CD14-positive monocyte (primary cell): ENCODE measurements around the gene SEMA3C. TPM values are rescaled to one million over a fixed set of nuclear protein-coding genes. Genes with fewer than 3 reads are reported as not detected.

Experiments
- DNase-seq, 3 donors: peaks; one replicate each; pipeline ENCODE4 v3.0.0-alpha.2; 2011 to 2022
- H2AFZ ChIP-seq: 2 replicates; pipeline ENCODE4 v1.6.0; 2012; ENCODE audit warnings: mild to moderate bottlenecking, low read depth, low read length, inconsistent platforms; ENCODE audit not compliant: insufficient read depth, poor library complexity, severe bottlenecking
- H3K27ac ChIP-seq, 2 donors: 1 replicate in 1 of 2; 2 replicates in 1 of 2; pipeline ENCODE4 v1.5.1; 2012 to 2013; ENCODE audit warnings: low read length in 2 of 2, control low read depth in 1 of 2, inconsistent platforms in 1 of 2, low read depth in 1 of 2, mild to moderate bottlenecking in 1 of 2
- H3K27me3 ChIP-seq, 2 donors: one replicate each; pipeline versions ENCODE4 v1.6.0 to v1.6.1; 2011 to 2013; ENCODE audit warnings: low read length in 2 of 2; ENCODE audit not compliant: control insufficient read depth in 2 of 2, insufficient read depth in 2 of 2
- H3K36me3 ChIP-seq, 2 donors: replicated peaks in 1 of 2; 1 replicate in 1 of 2; 2 replicates in 1 of 2; pipeline versions ENCODE4 v1.5.1 to v1.6.1; 2012 to 2013; ENCODE audit warnings: low read length in 2 of 2, control low read depth in 1 of 2, inconsistent platforms in 1 of 2, mild to moderate bottlenecking in 1 of 2; ENCODE audit not compliant: insufficient read depth in 2 of 2, control insufficient read depth in 1 of 2
- H3K4me1 ChIP-seq, 2 donors: 1 replicate in 1 of 2; 2 replicates in 1 of 2; pipeline versions ENCODE4 v1.5.1 to v1.6.1; 2012 to 2013; ENCODE audit warnings: low read length in 2 of 2, control low read depth in 1 of 2, inconsistent platforms in 1 of 2, mild to moderate bottlenecking in 1 of 2, moderate library complexity in 1 of 2; ENCODE audit not compliant: insufficient read depth in 2 of 2, control insufficient read depth in 1 of 2
- H3K4me2 ChIP-seq: replicated peaks from 2 replicates; pipeline ENCODE3; 2012; ENCODE audit warnings: low read length, moderate library complexity, mild to moderate bottlenecking; ENCODE audit not compliant: poor library complexity, severe bottlenecking; ENCODE audit errors: extremely low read depth
- H3K4me3 ChIP-seq, 3 experiments: fragments of 200-600 bp in 1 of 3; sonication (generic) in 1 of 3; replicated peaks in 1 of 3; 1 replicate in 2 of 3; 2 replicates in 1 of 3; pipeline ENCODE4 v1.5.1; 2011 to 2013; ENCODE audit warnings: low read length in 3 of 3, mild to moderate bottlenecking in 3 of 3, control low read depth in 2 of 3, low read depth in 2 of 3, inconsistent platforms in 1 of 3, moderate library complexity in 1 of 3
- H3K79me2 ChIP-seq: 2 replicates; pipeline ENCODE4 v1.6.0; 2012; ENCODE audit warnings: mild to moderate bottlenecking, control low read depth, inconsistent platforms, low read length, moderate library complexity; ENCODE audit not compliant: insufficient read depth
- H3K9ac ChIP-seq: 2 replicates; pipeline ENCODE4 v1.6.0; 2017; ENCODE audit warnings: low read length, mild to moderate bottlenecking; ENCODE audit not compliant: insufficient read depth, poor library complexity, severe bottlenecking
- H3K9me3 ChIP-seq, 2 donors: replicated peaks in 1 of 2; 1 replicate in 1 of 2; 2 replicates in 1 of 2; pipeline versions ENCODE4 v1.5.1 to v1.6.1; 2012 to 2013; ENCODE audit warnings: low read length in 2 of 2, control low read depth in 1 of 2; ENCODE audit not compliant: control insufficient read depth in 1 of 2, insufficient read depth in 1 of 2
- H4K20me1 ChIP-seq: 2 replicates; pipeline ENCODE4 v1.6.0; 2012; ENCODE audit warnings: mild to moderate bottlenecking, low read length, control low read depth, moderate library complexity; ENCODE audit not compliant: insufficient read depth
- H3K27ac Mint-ChIP-seq, 7 donors: one replicate each; pipeline ENCODE4 v1.8.0; 2020; ENCODE audit warnings: mild to moderate bottlenecking in 7 of 7, mixed read lengths in 7 of 7, moderate library complexity in 6 of 7, inconsistent platforms in 2 of 7
- H3K27me3 Mint-ChIP-seq, 3 donors: one replicate each; pipeline ENCODE4 v1.8.0; 2021 to 2022; ENCODE audit warnings: low read depth in 3 of 3, mild to moderate bottlenecking in 3 of 3, mixed read lengths in 3 of 3, moderate library complexity in 3 of 3, inconsistent platforms in 1 of 3
- H3K36me3 Mint-ChIP-seq, 2 donors: one replicate each; pipeline ENCODE4 v1.8.0; 2020; ENCODE audit warnings: mixed read lengths in 2 of 2, inconsistent platforms in 1 of 2, mild to moderate bottlenecking in 1 of 2
- H3K4me1 Mint-ChIP-seq: one replicate; pipeline ENCODE4 v1.8.0; 2020; ENCODE audit warnings: mild to moderate bottlenecking, mixed read lengths
- H3K4me3 Mint-ChIP-seq, 2 donors: one replicate each; pipeline ENCODE4 v1.8.0; 2020; ENCODE audit warnings: mild to moderate bottlenecking in 2 of 2, mixed read lengths in 2 of 2, moderate library complexity in 1 of 2
- H3K9me3 Mint-ChIP-seq, 7 donors: one replicate each; pipeline ENCODE4 v1.8.0; 2020 to 2022; ENCODE audit warnings: mixed read lengths in 7 of 7, mild to moderate bottlenecking in 6 of 7, moderate library complexity in 6 of 7, inconsistent platforms in 2 of 7
- WGBS: methylation state at CpG from one replicate; pipeline ENCODE4 v1.1.5; 2013; ENCODE audit warnings: missing lambda C conversion rate; ENCODE audit not compliant: insufficient coverage; 5-methylcytosine and 5-hydroxymethylcytosine counted together
- intact Hi-C, 2 donors: fragments of 100-400 bp; cut with micrococcal nuclease; formaldehyde crosslinking; loops; one replicate each; pipeline versions ENCODE4 v1.15.0 to v1.15.1; 2023
- polyA plus RNA-seq, 3 donors: library from polyadenylated mRNA; depleted of rRNA in 1 of 3; unstranded in 2 of 3; stranded (reverse) in 1 of 3; fragments of 300-500 nt in 2 of 3; fragments of >200 nt in 1 of 3; fragmentation: Illumina TruSeq in 2 of 3; gene quantifications; 1 replicate in 2 of 3; 2 replicates in 1 of 3; pipeline ENCODE4 v1.2.3, GENCODE V29; 2012 to 2021
- TF ChIP-seq, protein P1 (sequence below): fragments of 200-600 bp; IDR thresholded peaks from one replicate; pipeline ENCODE4 v1.8.0; 2022; ENCODE audit warnings: antibody characterized with exemption, mild to moderate bottlenecking

The SEMA3C gene
- polyA plus RNA-seq, 3 donors: 7.2 to 14.1 (median 13.7) TPM

DNA sequence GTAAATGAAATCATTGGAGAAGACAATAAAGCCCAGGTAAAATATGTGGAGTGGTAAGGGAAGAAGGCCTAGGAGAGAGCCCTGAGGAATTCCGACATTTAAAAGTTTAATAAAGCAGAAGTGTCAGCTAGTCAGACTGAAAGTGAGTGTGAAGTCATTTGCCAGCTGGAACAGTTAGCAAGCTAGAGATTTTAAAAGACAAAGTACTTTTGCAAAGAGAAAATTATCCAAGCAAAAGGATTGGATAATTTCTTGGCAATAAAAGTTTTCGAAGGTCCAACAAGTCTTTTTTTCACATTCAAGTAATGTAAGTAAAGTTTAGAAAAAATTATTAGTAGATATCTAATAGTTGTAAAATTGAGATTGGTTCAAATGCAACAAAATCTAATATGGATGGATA is 27.1 kb upstream of the SEMA3C start:
- Histone ChIP-seq H3K9me3 (no peaks in the 10 kb centered on the region), H2AFZ (no peak overlapping the region), H3K27me3 (no peaks in the 10 kb centered on the region), H3K4me1 (peaks cover 21 to 29% of the 10 kb centered on the region in 2 donors), H3K36me3 (no peaks in the 10 kb centered on the region), H3K4me2 (no peak overlapping the region), H4K20me1 (no peaks in the 10 kb centered on the region), H3K79me2 (no peaks in the 10 kb centered on the region), H3K9ac (no peak overlapping the region), H3K4me3 (no peak overlapping the region), H3K27ac (no peak overlapping the region)
- no peak overlapping the region for H3K4me3 Mint-ChIP-seq
- DNase-seq: no peak
- H3K27ac Mint-ChIP-seq: no peak overlapping the region
- intact Hi-C loops: no loop called here
- TF ChIP-seq, protein P1, sequence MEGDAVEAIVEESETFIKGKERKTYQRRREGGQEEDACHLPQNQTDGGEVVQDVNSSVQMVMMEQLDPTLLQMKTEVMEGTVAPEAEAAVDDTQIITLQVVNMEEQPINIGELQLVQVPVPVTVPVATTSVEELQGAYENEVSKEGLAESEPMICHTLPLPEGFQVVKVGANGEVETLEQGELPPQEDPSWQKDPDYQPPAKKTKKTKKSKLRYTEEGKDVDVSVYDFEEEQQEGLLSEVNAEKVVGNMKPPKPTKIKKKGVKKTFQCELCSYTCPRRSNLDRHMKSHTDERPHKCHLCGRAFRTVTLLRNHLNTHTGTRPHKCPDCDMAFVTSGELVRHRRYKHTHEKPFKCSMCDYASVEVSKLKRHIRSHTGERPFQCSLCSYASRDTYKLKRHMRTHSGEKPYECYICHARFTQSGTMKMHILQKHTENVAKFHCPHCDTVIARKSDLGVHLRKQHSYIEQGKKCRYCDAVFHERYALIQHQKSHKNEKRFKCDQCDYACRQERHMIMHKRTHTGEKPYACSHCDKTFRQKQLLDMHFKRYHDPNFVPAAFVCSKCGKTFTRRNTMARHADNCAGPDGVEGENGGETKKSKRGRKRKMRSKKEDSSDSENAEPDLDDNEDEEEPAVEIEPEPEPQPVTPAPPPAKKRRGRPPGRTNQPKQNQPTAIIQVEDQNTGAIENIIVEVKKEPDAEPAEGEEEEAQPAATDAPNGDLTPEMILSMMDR: no peak
- H3K4me1 Mint-ChIP-seq: peaks cover 28% of the 10 kb centered on the region
- no peaks in the 10 kb centered on the region for H3K36me3 Mint-ChIP-seq
- WGBS: 70% methylated on average over 1 of the region's 2 CpGs
- peaks cover 0 to 3% (median 0%) of the 10 kb centered on the region in 7 donors for H3K9me3 Mint-ChIP-seq
- peaks cover 0 to 4% (median 0%) of the 10 kb centered on the region in 3 donors for H3K27me3 Mint-ChIP-seq

DNA sequence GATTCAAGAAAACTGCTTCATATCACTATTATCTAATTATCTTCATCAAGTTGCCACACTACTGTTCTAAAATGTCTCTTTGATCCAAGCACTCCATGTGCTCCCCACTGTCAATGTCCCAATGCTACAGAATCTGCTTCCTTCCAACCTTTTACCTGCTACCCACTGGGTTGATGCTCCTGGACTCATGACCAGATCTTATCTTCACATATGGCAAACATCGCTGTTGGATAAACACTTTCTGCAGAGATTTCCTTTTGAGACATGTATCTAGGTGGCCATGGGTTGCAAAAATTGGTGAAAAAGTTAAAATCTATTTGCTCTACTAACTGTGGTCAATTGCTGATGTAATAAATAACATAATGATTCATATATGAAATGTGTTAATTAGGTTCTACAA is 24.5 kb upstream of the SEMA3C start:
- TF ChIP-seq, protein P1: no peak
- no peak overlapping the region for H2AFZ ChIP-seq
- H3K27me3 ChIP-seq: no peaks in the 10 kb centered on the region
- intact Hi-C loops: no loop called here
- H3K4me2 ChIP-seq: no peak overlapping the region
- Mint-ChIP-seq H3K27ac (peak overlapping the region in 2 of 7 donors; percentile 2 to 27), H3K9me3 (peaks cover 0 to 3% (median 0%) of the 10 kb centered on the region in 7 donors), H3K27me3 (peaks cover 0 to 3% (median 0%) of the 10 kb centered on the region in 3 donors), H3K4me1 (peaks cover 36% of the 10 kb centered on the region), H3K4me3 (no peak overlapping the region), H3K36me3 (no peaks in the 10 kb centered on the region)
- no peaks in the 10 kb centered on the region for H3K9me3 ChIP-seq
- H3K4me3 ChIP-seq: no peak overlapping the region
- peaks cover 27 to 36% of the 10 kb centered on the region in 2 donors for H3K4me1 ChIP-seq
- no CpG with 5 or more reads among the region's 1 CpG for WGBS
- H3K27ac ChIP-seq: no peak overlapping the region
- H3K79me2 ChIP-seq: no peaks in the 10 kb centered on the region
- no peaks in the 10 kb centered on the region for H3K36me3 ChIP-seq
- H4K20me1 ChIP-seq: no peaks in the 10 kb centered on the region
- DNase-seq: no peak
- no peak overlapping the region for H3K9ac ChIP-seq
